NCI-H446 treated with DMSO at 0.1 percent for 48 hours (cell line): ENCODE data around the gene ANKRD33B.
A peak's percentile ranks its signal among the peaks of the same experiment; 100 is the strongest.
"Not testable (repeated sequence)": the region's sequence is repeated elsewhere in the genome, so short reads cannot be mapped to it uniquely, and the experiment has no call there.

Source experiments
- DNase-seq: peaks from one replicate; lab custom pipeline; 2025; lab: John Stamatoyannopoulos, UW

ANKRD33B gene

GRCh38 chr5:10563945-10564837 is at the start of gene ANKRD33B:
TSS of gene ANKRD33B (plus strand) at chr5:10564070. CDS start at chr5:10564468, 398 bp downstream.
- peak; percentile 80 for DNase-seq

- DNase-seq: not testable (repeated sequence)
Measured at GRCh38 chr5:10514572-10514971, 49.3 kb upstream of the ANKRD33B start.

GRCh38 chr5:10515492-10515891 is 48.4 kb upstream of the ANKRD33B start:
- DNase-seq: no peak

- DNase-seq: no peak
Measured at GRCh38 chr5:10518347-10518746, 45.5 kb upstream of the ANKRD33B start.

GRCh38 chr5:10519729-10520128 is 44.1 kb upstream of the ANKRD33B start:
- no peak for DNase-seq

GRCh38 chr5:10520706-10521105 is 43.2 kb upstream of the ANKRD33B start:
- DNase-seq: no peak

- DNase-seq: no peak
Measured at GRCh38 chr5:10521466-10522223, 42.2 kb upstream of the ANKRD33B start.

GRCh38 chr5:10522224-10522611 is 41.7 kb upstream of the ANKRD33B start:
- no peak for DNase-seq

GRCh38 chr5:10524376-10525123 is 39.3 kb upstream of the ANKRD33B start:
- DNase-seq: peak; percentile 100

- DNase-seq: no peak
Measured at GRCh38 chr5:10525124-10525495, 38.8 kb upstream of the ANKRD33B start.

GRCh38 chr5:10527281-10527950 is 36.5 kb upstream of the ANKRD33B start:
- DNase-seq: no peak

- peak; percentile 92 for DNase-seq
Measured at GRCh38 chr5:10528056-10528816, 35.6 kb upstream of the ANKRD33B start.

- DNase-seq: no peak
Measured at GRCh38 chr5:10528827-10529226, 35.0 kb upstream of the ANKRD33B start.

GRCh38 chr5:10530601-10531320 is 33.1 kb upstream of the ANKRD33B start:
- no peak for DNase-seq

- no peak for DNase-seq
Measured at GRCh38 chr5:10532421-10532820, 31.4 kb upstream of the ANKRD33B start.

GRCh38 chr5:10533226-10533625 is 30.6 kb upstream of the ANKRD33B start:
- no peak for DNase-seq

- DNase-seq: peak; percentile 50
Measured at GRCh38 chr5:10534561-10535530, 29.0 kb upstream of the ANKRD33B start.

- no peak for DNase-seq
Measured at GRCh38 chr5:10536511-10536910, 27.4 kb upstream of the ANKRD33B start.

- DNase-seq: no peak
Measured at GRCh38 chr5:10536931-10537579, 26.8 kb upstream of the ANKRD33B start.
